Measurements from ENCODE around the gene CEACAM6. TPM values are rescaled to one million over a fixed set of nuclear protein-coding genes. Genes with fewer than 3 reads are reported as not detected.

Gene CEACAM6
- total RNA-seq, 1 experiment from 2014 or later, result not detected

DNA sequence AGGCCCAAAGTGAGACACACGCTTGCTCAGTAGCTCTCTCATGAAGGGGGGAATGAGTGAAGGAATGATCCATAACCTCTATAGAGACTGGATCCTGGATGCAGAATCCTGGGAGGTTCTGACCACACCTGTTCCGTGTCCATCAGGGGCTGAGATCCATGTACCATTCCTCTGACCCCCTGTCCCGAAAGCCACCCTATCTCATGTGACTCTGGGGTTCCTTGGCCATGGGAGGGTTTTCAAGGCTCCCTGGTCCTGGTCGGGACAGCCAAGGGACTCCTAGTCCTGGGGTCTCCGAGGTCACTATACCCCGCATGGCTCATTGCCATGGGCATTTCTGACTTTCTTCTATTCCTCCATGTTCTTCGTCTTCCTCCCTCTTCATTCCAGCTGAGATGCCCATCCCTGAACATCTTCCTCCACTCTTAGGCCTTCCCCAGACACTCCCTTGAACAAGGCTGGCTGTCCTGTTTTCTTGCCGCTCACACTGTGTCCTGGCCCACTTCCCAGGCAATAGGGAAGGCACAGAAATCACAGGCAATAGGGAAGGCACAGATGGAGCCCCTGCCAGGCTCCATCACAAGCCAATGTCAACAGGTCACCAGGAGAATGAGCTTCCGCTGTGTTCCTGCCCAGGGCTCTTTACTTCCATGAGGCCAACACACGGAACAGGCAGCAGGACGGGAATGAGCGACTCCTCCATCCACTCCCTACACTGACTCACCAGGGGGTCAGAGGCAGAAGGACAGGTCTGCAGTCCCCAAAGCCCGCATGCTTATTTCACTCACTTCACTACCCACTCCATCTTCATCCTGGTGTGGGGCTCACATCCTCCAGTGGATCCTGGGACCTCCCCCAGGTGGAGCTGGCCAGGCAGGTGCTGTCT lies 43.7 kb upstream of the CEACAM6 start:
- no peaks in the 10 kb centered on the region for H3K27me3 ChIP-seq (ENCODE audit: low read length)
- H2AFZ ChIP-seq (ENCODE audit: low read length), result no peak overlapping the region
- no peaks in the 10 kb centered on the region for H3K9me3 ChIP-seq (ENCODE audit: low read length)
- H3K4me1 ChIP-seq (ENCODE audit: low read length), result no peaks in the 10 kb centered on the region
- H3K4me3 ChIP-seq (ENCODE audit: low read length), result no peak overlapping the region
- H3K27ac ChIP-seq (ENCODE audit: low read length), result no peak overlapping the region
- no peaks in the 10 kb centered on the region for H3K36me3 ChIP-seq (ENCODE audit: insufficient read depth, low read length)
- H3K4me2 ChIP-seq (ENCODE audit: low read depth, low read length, poor library complexity, severe bottlenecking), result no peak overlapping the region
- H3K9me2 ChIP-seq (replicated peaks; ENCODE audit: insufficient read depth, low read length), result no peaks in the 10 kb centered on the region
- H4K20me1 ChIP-seq (ENCODE audit: insufficient read depth, low read depth, low read length), result no peaks in the 10 kb centered on the region
- H3K79me2 ChIP-seq (ENCODE audit: low read length), result no peaks in the 10 kb centered on the region
- no peak for DNase-seq
- H3K9ac ChIP-seq (ENCODE audit: low read length), result no peak overlapping the region

DNA sequence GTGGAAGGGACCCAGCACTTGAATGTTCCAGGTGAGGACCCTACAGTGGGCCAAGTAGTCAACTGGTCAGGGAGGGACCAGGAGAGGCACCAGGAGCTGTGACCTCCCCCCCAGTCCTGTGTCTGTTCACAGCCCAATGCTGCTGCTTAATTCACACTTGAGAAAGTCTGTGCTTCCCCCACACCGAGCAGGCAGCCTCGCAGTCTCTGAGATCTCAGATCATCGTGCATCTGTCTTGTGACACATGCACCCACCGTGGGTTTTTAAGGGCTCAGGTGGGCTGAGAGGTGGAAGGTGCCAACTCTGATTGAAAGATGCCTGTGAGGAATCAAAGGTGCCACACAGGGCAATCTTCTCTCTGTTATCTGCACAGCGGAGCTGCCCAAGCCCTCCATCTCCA lies 40.7 kb upstream of the CEACAM6 start:
- DNase-seq, result no peak
- Histone ChIP-seq H3K4me2 (ENCODE audit: low read depth, low read length, poor library complexity, severe bottlenecking) (no peak overlapping the region), H3K9ac (ENCODE audit: low read length) (no peak overlapping the region), H3K27ac (ENCODE audit: low read length) (no peak overlapping the region), H3K9me2 (replicated peaks; ENCODE audit: insufficient read depth, low read length) (no peaks in the 10 kb centered on the region), H3K27me3 (ENCODE audit: low read length) (no peaks in the 10 kb centered on the region), H3K4me3 (ENCODE audit: low read length) (no peak overlapping the region), H3K79me2 (ENCODE audit: low read length) (no peaks in the 10 kb centered on the region), H2AFZ (ENCODE audit: low read length) (no peak overlapping the region), H4K20me1 (ENCODE audit: insufficient read depth, low read depth, low read length) (no peaks in the 10 kb centered on the region), H3K36me3 (ENCODE audit: insufficient read depth, low read length) (no peaks in the 10 kb centered on the region), H3K4me1 (ENCODE audit: low read length) (no peaks in the 10 kb centered on the region), H3K9me3 (ENCODE audit: low read length) (no peaks in the 10 kb centered on the region)

DNA sequence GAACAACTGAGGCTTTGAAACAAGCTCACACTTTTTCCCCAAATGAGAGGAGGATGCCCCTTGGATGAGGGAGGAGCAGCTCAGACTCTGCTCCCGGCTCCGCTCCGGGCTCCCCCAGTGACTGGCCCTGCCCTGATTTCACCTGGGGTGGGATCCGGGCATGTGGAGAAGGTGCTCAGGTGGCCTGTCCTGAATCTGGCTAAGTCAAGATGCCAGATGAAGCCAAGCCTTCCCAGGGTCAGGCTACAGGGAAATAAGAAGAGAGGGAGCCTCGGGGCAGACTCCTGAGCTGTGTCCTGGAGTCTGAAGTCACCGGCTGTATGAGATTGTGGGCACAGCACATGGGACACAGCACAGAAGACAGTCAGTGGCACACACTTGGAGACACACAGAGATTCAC lies 36.6 kb upstream of the CEACAM6 start:
- Histone ChIP-seq H3K27me3 (ENCODE audit: low read length) (no peaks in the 10 kb centered on the region), H3K79me2 (ENCODE audit: low read length) (no peaks in the 10 kb centered on the region), H2AFZ (ENCODE audit: low read length) (no peak overlapping the region), H3K27ac (ENCODE audit: low read length) (no peak overlapping the region), H3K9ac (ENCODE audit: low read length) (no peak overlapping the region), H3K4me1 (ENCODE audit: low read length) (no peaks in the 10 kb centered on the region), H3K9me3 (ENCODE audit: low read length) (no peaks in the 10 kb centered on the region), H3K36me3 (ENCODE audit: insufficient read depth, low read length) (no peaks in the 10 kb centered on the region), H3K4me2 (ENCODE audit: low read depth, low read length, poor library complexity, severe bottlenecking) (no peak overlapping the region), H3K9me2 (replicated peaks; ENCODE audit: insufficient read depth, low read length) (no peaks in the 10 kb centered on the region), H3K4me3 (ENCODE audit: low read length) (no peak overlapping the region), H4K20me1 (ENCODE audit: insufficient read depth, low read depth, low read length) (no peaks in the 10 kb centered on the region)
- DNase-seq, result no peak

DNA sequence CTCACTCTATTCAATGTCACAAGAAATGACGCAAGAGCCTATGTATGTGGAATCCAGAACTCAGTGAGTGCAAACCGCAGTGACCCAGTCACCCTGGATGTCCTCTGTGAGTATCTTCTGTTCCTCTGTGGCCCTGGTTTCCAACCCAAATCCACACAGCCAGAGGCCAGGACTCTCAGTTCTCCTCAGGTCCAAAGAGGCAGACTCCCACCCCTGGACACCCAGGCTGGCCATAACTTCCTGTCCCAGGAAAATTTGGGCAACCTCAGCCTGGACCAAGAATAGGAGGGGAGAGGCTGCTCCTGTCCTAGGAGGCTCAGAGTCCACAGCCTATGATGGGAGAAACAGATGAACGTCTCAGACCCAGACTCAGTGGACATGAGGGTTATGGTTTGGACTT lies 35.2 kb upstream of the CEACAM6 start:
- Histone ChIP-seq H2AFZ (ENCODE audit: low read length) (no peak overlapping the region), H3K79me2 (ENCODE audit: low read length) (no peaks in the 10 kb centered on the region)
- no peak for DNase-seq

DNA sequence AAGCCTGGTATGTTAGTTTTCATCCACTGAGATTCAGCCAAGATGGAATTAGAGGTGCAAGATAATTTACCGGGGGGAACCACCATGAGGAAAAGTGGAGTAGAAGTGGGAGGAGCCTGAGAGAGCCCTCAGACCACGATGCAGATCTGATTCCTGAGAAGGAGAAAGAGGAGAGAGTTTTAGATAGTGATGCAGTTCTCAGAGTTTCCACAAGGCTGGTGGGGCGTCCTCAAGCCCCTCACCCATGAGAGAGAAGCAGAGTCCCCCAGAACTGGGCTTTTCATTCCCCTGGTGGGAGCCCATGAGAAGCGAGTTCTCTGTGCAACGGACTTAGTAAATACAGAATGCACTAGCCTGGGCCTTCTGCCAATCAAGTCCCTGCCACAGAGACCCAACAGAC lies 28.8 kb upstream of the CEACAM6 start:
- H3K4me3 ChIP-seq (ENCODE audit: low read length), result no peak overlapping the region

More for the DNA sequence above, 35.2 kb upstream of the CEACAM6 start:
- Histone ChIP-seq H3K9ac (ENCODE audit: low read length) (no peak overlapping the region), H3K4me1 (ENCODE audit: low read length) (no peaks in the 10 kb centered on the region), H3K27ac (ENCODE audit: low read length) (no peak overlapping the region), H3K36me3 (ENCODE audit: insufficient read depth, low read length) (no peaks in the 10 kb centered on the region), H4K20me1 (ENCODE audit: insufficient read depth, low read depth, low read length) (no peaks in the 10 kb centered on the region), H3K4me3 (ENCODE audit: low read length) (no peak overlapping the region), H3K9me3 (ENCODE audit: low read length) (no peaks in the 10 kb centered on the region), H3K27me3 (ENCODE audit: low read length) (no peaks in the 10 kb centered on the region), H3K9me2 (replicated peaks; ENCODE audit: insufficient read depth, low read length) (no peaks in the 10 kb centered on the region), H3K4me2 (ENCODE audit: low read depth, low read length, poor library complexity, severe bottlenecking) (no peak overlapping the region)

DNA sequence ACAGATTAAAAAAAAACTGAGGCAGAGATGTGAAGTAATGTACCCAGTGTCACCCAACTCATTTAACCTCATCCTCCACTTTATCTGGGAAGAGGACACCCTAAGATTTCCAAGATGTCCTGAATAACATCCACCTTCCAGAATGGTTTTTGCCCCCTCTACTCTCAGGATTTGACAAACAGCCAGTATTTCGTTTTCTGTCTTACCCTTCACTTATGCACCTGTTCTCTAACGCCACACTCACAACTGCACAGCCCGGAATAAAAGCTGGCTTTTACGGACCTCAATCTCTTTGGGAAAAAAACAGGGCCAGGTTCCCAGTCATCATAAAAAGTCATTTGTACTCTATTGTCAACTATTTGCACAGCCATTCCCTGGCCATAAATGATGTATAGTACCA lies 21.2 kb upstream of the CEACAM6 start:
- Histone ChIP-seq H3K9ac (ENCODE audit: low read length) (no peak overlapping the region), H4K20me1 (ENCODE audit: insufficient read depth, low read depth, low read length) (no peaks in the 10 kb centered on the region), H3K4me3 (ENCODE audit: low read length) (no peak overlapping the region), H3K79me2 (ENCODE audit: low read length) (no peaks in the 10 kb centered on the region), H3K4me2 (ENCODE audit: low read depth, low read length, poor library complexity, severe bottlenecking) (no peak overlapping the region), H3K36me3 (ENCODE audit: insufficient read depth, low read length) (no peaks in the 10 kb centered on the region), H3K9me2 (replicated peaks; ENCODE audit: insufficient read depth, low read length) (no peaks in the 10 kb centered on the region), H3K27ac (ENCODE audit: low read length) (no peak overlapping the region), H3K4me1 (ENCODE audit: low read length) (no peaks in the 10 kb centered on the region), H3K27me3 (ENCODE audit: low read length) (no peaks in the 10 kb centered on the region), H2AFZ (ENCODE audit: low read length) (no peak overlapping the region), H3K9me3 (ENCODE audit: low read length) (no peaks in the 10 kb centered on the region)
- no peak for DNase-seq

More for the DNA sequence above, 28.8 kb upstream of the CEACAM6 start:
- no peak overlapping the region for H3K4me2 ChIP-seq (ENCODE audit: low read depth, low read length, poor library complexity, severe bottlenecking)
- no peaks in the 10 kb centered on the region for H3K79me2 ChIP-seq (ENCODE audit: low read length)
- no peaks in the 10 kb centered on the region for H4K20me1 ChIP-seq (ENCODE audit: insufficient read depth, low read depth, low read length)
- no peaks in the 10 kb centered on the region for H3K9me2 ChIP-seq (replicated peaks; ENCODE audit: insufficient read depth, low read length)
- H3K36me3 ChIP-seq (ENCODE audit: insufficient read depth, low read length), result no peaks in the 10 kb centered on the region
- no peaks in the 10 kb centered on the region for H3K27me3 ChIP-seq (ENCODE audit: low read length)
- H3K4me1 ChIP-seq (ENCODE audit: low read length), result no peaks in the 10 kb centered on the region
- H3K9me3 ChIP-seq (ENCODE audit: low read length), result no peaks in the 10 kb centered on the region
- no peak overlapping the region for H3K27ac ChIP-seq (ENCODE audit: low read length)
- no peak overlapping the region for H2AFZ ChIP-seq (ENCODE audit: low read length)
- no peak overlapping the region for H3K9ac ChIP-seq (ENCODE audit: low read length)
- DNase-seq, result no peak

DNA sequence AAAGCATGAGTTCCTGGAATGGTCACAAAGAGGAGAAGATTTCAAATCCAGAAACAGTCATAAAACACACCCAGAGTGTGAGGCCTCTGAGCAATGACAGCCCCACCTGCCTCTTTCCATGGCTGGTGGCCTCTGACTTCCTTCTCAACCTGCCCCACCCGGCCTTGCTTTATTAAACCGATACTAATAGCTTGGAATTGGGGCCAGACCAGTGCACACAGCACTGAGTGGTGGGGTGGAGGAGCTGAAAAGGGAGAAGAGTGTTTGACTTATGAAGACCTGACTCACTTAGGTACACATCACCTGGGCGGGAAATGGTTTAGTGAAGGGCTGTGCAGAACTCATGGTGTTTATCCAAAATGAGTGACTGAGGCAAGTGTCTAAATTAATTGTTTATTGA lies 20.7 kb upstream of the CEACAM6 start:
- H4K20me1 ChIP-seq (ENCODE audit: insufficient read depth, low read depth, low read length), result no peaks in the 10 kb centered on the region
- H3K36me3 ChIP-seq (ENCODE audit: insufficient read depth, low read length), result no peaks in the 10 kb centered on the region
- H3K27ac ChIP-seq (ENCODE audit: low read length), result no peak overlapping the region
- no peaks in the 10 kb centered on the region for H3K79me2 ChIP-seq (ENCODE audit: low read length)
- no peak overlapping the region for H3K4me3 ChIP-seq (ENCODE audit: low read length)
- no peak overlapping the region for H2AFZ ChIP-seq (ENCODE audit: low read length)
- no peaks in the 10 kb centered on the region for H3K9me3 ChIP-seq (ENCODE audit: low read length)
- H3K27me3 ChIP-seq (ENCODE audit: low read length), result no peaks in the 10 kb centered on the region
- no peak for DNase-seq
- no peaks in the 10 kb centered on the region for H3K9me2 ChIP-seq (replicated peaks; ENCODE audit: insufficient read depth, low read length)
- H3K4me2 ChIP-seq (ENCODE audit: low read depth, low read length, poor library complexity, severe bottlenecking), result no peak overlapping the region
- no peaks in the 10 kb centered on the region for H3K4me1 ChIP-seq (ENCODE audit: low read length)
- H3K9ac ChIP-seq (ENCODE audit: low read length), result no peak overlapping the region

DNA sequence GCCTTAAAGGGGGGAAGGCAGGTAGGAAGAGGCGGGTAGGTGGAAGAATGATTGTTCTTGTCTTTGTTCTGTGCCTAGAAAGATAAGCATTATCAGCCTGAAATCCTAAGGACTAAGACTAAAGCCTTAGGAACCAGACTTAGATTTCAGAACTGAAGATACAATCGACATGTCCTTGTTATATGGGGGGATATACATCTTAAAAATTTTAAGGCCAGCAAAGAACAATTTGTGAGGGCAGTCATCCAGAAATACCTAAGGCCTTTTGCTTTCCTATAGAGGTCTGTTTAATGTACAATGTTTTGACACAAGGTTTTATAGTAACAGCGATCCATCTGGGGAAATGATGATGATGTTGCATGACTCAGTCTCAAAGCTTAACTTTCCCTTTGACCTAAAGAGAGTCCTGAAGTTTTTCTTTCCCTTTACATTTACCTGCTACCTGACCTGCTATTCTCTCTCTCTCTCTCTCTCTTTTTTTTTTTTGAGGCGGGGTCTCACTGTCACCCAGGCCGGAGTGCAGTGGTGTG lies 20.2 kb upstream of the CEACAM6 start:
- no peaks in the 10 kb centered on the region for H3K36me3 ChIP-seq (ENCODE audit: insufficient read depth, low read length)
- no peaks in the 10 kb centered on the region for H3K9me3 ChIP-seq (ENCODE audit: low read length)
- no peak overlapping the region for H3K4me3 ChIP-seq (ENCODE audit: low read length)
- no peaks in the 10 kb centered on the region for H3K4me1 ChIP-seq (ENCODE audit: low read length)
- no peaks in the 10 kb centered on the region for H3K79me2 ChIP-seq (ENCODE audit: low read length)
- no peaks in the 10 kb centered on the region for H3K27me3 ChIP-seq (ENCODE audit: low read length)
- no peak overlapping the region for H2AFZ ChIP-seq (ENCODE audit: low read length)
- no peaks in the 10 kb centered on the region for H4K20me1 ChIP-seq (ENCODE audit: insufficient read depth, low read depth, low read length)
- no peak for DNase-seq
- H3K9me2 ChIP-seq (replicated peaks; ENCODE audit: insufficient read depth, low read length), result no peaks in the 10 kb centered on the region
- no peak overlapping the region for H3K9ac ChIP-seq (ENCODE audit: low read length)
- H3K27ac ChIP-seq (ENCODE audit: low read length), result no peak overlapping the region
- no peak overlapping the region for H3K4me2 ChIP-seq (ENCODE audit: low read depth, low read length, poor library complexity, severe bottlenecking)
